Measurements from ENCODE around the gene CAMK2G.
"Not testable (repeated sequence)": the region's sequence is repeated elsewhere in the genome, so short reads cannot be mapped to it uniquely, and the experiment has no call there.

Gene CAMK2G

DNA sequence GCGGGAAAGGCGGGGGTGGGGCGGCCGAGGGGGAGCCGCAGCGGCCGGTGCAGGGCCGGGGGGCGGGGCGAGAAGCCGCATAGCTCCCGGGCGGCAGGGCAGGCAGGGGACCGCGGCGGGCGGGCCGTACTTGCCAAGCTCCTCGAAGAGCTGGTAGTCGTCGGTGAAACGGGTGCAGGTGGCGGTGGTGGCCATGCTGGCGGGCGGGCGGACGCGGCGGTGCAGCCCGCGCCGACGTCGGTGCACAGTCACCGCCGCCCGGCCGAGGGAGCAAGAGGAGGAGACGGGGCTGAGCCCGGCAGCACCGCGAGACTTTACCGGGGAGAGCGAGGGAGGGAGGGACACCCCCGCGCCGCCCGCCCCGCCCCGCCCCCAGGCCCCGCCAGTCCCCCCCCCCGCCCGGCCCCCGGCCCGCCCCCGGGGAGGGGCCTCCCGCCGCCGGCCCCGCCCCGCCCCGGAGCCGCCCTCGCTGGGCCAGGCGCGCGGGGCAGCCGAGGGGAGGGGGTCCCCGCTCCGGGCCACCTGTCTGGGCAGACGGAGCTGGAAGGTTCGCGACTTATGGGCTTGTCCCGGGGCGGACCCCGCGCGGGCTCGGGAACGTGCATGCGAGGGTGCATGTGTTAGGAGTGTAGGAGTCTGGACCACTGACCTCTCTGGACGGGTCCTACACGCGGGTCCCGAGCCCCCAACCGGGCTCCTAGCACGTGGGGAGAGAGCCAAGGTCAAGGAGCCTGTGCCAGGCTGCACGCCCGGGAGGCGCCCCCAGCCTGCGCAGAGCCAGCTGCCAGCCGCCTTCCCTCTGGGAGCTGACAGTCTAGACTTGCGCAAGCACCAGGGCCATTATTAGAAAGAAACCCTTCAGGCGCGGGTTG, at the start of gene CAMK2G:
Gene CAMK2G (minus strand): TSS at position 289 of the 872 bp plus-strand sequence. CDS start 94 bp downstream, at position 195.
- peak; percentile 86 to 88 for DNase-seq

DNA sequence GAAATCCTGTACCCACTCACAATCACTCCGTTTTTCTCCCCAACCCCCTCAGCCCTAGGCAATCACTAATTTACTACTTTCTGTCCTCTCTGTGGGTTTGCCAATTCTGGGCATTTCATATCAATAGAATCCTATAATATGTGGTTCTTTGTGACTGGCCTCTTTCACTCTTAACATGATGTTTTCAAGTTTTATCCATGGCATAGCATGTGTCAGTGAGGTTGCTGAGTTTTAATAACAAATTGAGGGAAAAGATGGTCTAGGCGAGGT, 48.4 kb upstream of the CAMK2G start:
- no peak for DNase-seq

DNA sequence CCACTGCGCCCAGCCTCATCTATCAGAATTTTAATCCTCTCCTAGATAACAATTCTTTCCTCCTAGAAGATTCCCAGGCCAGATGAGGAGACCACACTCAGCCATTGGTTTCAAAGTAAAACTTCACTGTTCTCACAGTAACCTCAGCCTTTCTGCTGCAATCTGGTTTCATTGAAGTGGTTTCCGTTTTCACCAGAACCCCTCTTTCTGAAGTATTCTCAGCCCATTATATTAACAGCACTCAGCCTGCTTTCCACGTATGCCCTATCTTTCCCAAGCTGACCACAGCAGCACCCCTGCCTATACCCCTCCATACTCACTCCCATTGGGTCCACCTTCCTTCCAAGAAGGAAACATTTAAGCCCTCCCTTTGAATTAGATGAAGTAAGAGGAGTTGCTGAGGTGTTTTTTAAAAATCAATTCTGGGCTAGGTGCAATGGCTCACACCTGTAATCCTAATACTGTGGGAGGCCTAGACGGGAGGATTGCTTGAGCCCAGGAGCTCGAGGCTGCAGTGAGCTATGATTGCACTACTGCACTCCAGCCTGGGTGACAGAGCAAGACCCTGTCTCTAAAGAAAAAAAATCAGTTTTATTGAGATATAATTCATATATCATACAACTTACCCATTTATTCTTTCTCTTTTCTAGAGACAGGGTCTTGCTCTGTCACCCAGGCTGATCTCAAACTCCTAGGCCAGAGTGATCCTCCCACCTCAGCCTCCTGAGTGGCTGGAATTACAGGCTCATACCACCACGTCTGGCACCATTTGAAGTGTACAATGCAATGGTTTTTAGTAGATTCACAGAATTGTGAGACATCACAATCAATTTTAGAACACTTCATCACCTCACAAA, 47.9 kb upstream of the CAMK2G start:
- DNase-seq: peak in 1 of 2 donors; percentile 63

GRCh38 chr10:73920089-73920488, 45.7 kb upstream of the CAMK2G start:
- DNase-seq: peak in 1 of 2 donors; percentile 27

GRCh38 chr10:73919481-73919880, 45.1 kb upstream of the CAMK2G start:
- not testable (repeated sequence) for DNase-seq

DNA sequence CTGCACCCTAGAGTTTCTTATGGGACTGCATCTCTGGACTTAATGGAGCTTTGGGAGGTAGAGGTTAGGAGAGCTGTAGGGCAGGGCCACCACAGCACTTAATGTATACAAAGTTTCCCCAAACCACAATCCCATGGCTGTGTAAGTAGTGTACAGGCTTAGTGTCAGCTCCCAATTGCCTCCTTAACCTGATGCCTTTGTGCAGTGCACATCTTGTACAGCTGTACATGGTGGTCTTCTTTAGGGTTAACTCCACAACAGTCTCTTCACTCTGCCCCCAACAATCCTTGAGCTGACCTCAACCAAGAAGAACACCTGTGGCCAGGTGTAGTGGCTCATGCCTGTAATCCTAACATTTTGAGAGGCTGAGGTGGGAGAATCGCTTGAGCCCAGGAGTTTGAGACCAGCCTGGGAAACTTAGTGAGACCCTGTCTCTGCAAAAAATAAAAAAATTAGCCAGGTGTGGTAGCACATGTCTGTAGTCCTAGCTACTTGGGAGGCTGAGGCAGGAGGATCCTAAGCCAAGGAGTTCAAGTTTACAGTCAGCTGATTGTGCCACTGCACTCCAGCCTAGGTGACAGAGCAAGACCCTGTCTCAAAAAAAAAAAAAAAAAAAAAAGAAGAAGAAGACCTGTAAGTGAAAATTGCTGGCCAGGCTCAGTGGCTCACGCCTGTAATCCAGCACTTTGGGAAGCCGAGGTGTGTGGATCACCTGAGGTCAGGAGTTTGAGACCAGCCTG, 43.4 kb upstream of the CAMK2G start:
- no peak for DNase-seq

GRCh38 chr10:73916761-73917470, 42.6 kb upstream of the CAMK2G start:
- DNase-seq: no peak

GRCh38 chr10:73915206-73915851, 41.0 kb upstream of the CAMK2G start:
- DNase-seq: no peak

DNA sequence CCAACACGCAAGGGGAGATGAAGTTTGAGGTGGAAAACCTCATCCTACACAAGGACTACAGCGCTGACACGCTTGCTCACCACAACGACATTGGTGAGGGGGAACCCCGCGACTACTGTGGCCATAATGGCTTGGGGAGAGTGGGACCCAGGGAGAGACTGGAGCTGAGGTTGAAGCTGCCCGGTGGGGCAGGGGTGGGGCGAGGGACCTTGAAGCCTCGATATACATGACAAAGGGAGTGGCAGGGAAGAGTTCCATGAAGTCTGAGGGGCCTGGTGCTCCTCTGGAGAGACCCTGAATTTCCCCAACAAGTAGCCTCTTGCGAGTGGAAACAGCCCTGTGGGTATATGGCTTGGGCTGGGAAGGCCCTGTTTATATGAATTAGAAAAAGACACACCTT, 39.7 kb upstream of the CAMK2G start:
- no peak for DNase-seq

GRCh38 chr10:73911553-73912004, 37.2 kb upstream of the CAMK2G start:
- no peak for DNase-seq

GRCh38 chr10:73910764-73911552, 36.6 kb upstream of the CAMK2G start, which contains the start of gene PLAU:
PLAU (plus strand) TSS chr10:73911132; CDS start chr10:73911556, 424 bp downstream.
- peak; percentile 30 to 49 for DNase-seq

GRCh38 chr10:73910401-73910763, 36.0 kb upstream of the CAMK2G start:
- no peak for DNase-seq

DNA sequence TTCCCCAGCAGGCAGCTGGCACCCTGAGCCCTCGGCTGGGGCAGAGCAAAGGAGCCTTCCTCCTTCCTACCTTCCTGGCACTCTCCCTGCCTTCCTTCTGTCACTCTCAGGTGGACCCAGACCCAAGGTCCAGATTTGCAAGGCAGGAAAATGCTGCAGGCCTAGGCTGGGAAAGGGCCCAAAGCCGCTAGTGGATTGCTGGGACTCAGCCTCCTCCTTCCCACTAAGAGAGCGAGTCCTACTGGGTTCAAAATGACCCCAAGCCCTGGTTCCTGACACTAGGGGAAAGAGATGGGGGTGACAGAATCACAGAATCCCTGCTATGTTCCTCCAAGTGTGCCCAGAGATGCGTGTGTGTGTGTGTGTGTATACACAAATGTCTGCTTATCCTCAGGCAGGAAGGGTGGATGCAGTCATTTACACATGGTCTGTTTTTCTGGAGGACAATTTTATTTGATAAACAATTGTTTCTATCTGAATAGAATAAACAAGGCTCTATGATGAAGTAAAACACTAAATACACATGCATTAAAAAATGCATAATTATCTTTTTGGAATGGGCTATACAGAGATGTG, 35.3 kb upstream of the CAMK2G start:
- no peak for DNase-seq

DNA sequence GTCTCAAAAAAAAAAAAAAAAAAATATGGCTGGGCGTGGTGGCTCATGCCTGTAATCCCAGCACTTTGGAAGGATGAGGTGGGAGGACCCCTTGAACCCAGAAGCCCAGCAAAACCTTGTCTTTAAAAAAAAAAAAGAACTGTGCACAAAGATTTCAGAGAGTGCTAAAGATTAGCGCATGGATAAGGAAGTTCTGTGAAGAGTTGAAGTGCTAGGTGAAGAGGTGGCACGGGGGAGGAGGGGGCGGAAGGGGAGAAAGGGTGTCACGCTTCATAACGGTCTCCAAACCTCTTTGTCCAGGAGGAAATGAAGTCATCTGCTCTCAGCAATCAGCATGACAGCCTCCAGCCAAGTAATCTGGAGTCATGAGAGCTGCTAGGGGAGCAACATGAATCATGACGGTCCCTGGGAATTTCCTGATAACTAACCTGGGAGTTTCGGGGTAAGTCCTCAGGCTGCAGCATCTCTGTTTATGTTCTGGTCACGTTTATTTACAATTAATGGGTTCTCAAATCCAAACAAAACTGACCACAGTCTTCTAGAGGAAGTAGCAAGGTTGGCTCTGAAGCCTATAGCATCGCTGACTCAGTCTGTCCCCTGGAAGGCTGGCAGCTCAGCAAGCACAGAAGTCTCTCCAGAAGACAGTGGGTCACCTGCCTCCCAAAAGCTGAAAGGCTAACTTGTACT, 34.6 kb upstream of the CAMK2G start:
- peak; percentile 45 to 77 for DNase-seq

- peak in 1 of 2 donors; percentile 58 for DNase-seq
These were observed 33.6 kb upstream of the CAMK2G start for GRCh38 chr10:73907841-73908517.

- peak in 1 of 2 donors; percentile 46 for DNase-seq
These were observed 32.4 kb upstream of the CAMK2G start for GRCh38 chr10:73906524-73907447.

DNA sequence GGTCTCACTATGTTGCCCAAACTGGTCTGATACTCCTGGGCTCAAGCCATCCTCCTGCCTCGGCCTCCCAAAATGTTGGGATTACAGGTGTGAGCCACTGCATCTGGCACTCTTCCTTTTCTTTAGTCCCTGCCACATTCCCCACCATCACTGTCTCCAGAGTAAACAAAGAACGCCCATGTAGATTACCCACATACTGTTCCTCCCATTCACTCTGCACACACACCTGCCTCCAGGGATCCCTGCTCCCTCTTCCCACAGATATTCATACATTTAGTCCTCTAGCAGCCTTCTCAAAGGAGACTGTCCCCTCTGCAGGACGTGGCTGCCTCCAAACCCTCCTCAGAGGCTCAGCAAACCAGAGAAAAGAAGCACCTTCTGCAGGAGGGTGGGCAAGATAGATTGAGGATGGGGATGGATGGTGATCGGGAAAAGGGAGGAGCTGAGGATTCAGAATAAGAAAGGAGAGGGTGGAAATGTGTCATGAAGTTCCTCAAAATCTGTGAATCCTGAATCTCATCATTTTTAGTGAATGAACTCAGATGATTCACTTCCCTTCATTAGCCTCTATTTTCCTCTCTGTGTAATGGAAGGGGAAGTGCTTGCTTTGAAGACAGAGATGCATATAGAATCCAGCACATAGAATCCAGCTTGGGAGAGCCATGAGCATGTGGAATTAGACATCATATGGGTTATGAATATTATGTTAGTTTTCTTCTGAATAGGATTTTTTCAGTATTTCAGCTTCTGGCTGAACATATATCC, 31.1 kb upstream of the CAMK2G start:
- no peak for DNase-seq

Data from CD4-positive, alpha-beta T cell treated with Interleukin-1 beta for 1 hour (primary cell).